ENCODE results near the gene CCDC152. TPM values are rescaled to one million over a fixed set of nuclear protein-coding genes. Genes with fewer than 3 reads are reported as not detected.
A peak's percentile ranks its signal among the peaks of the same experiment; 100 is the strongest.

The CCDC152 gene
- total RNA-seq (2014; rRNA removed; shearing (Covaris generic)) (0.89 and 2.8 TPM in 2 replicates), polyA plus RNA-seq (2016; fragmentation: Nextera tagmentation; extraction: Ambion mirVana) (5.7 and 6.4 TPM in 2 replicates)

GRCh38 chr5:42756606-42757601, at the start of gene CCDC152:
CCDC152 (plus strand) TSS chr5:42756818; CDS start chr5:42759122, 2,304 bp downstream.
- TF ChIP-seq EZH2phosphoT487 (IDR thresholded peaks at IDR 0.05; ENCODE audit: insufficient read depth, low read depth): no peak
- TF ChIP-seq EZH2 (IDR thresholded peaks at IDR 0.05; ENCODE audit: insufficient read depth, poor library complexity, severe bottlenecking): no peak
- WGBS, 2 experiments (ENCODE audit: low coverage in 1 of 2, low lambda C conversion rate in 2 of 2, missing lambda C conversion rate in 2 of 2): 2 to 6% methylated on average over 29 to 35 of the region's 35 CpGs
- in situ Hi-C loops (cut with MboI): loop anchor here (25.0 kb wide), 1 partner anchor 895 kb away; the partner anchor contains the start of gene OXCT1
- Histone ChIP-seq H3K4me2 (ENCODE audit: unreplicated experiment) (peak within 1 kb of the TSS; percentile 97), H3K79me2 (ENCODE audit: insufficient read depth) (no peaks in the 10 kb centered on the region), H4K20me1 (ENCODE audit: insufficient read depth) (no peaks in the 10 kb centered on the region), H3K27me3 (replicated peaks; ENCODE audit: insufficient read depth) (no peaks in the 10 kb centered on the region), H3K4me1 (ENCODE audit: insufficient read depth) (peaks cover 3% of the 10 kb centered on the region; the same call in 1 of the 2 replicates), H3K9me3 (ENCODE audit: low read depth) (no peaks in the 10 kb centered on the region), H3K9me2 (ENCODE audit: insufficient read depth) (no peaks in the 10 kb centered on the region), H3K27ac (no peak within 1 kb of the TSS), H3K9ac (peak within 1 kb of the TSS; percentile 63), H3F3A (ENCODE audit: insufficient read depth) (no peaks in the 10 kb centered on the region), H3K4me3 (peak within 1 kb of the TSS; percentile 87), H2AFZ (peak within 1 kb of the TSS; percentile 99), H3K36me3 (ENCODE audit: low read depth) (no peaks in the 10 kb centered on the region)
- peak; percentile 52 for DNase-seq

- peak; percentile 9 for DNase-seq
- 67 to 72% methylated on average over 3 of the region's 3 CpGs for WGBS, 2 experiments (ENCODE audit: low coverage in 1 of 2, low lambda C conversion rate in 2 of 2, missing lambda C conversion rate in 2 of 2)
- in situ Hi-C loops (cut with MboI): no loop called here
Observed at GRCh38 chr5:42715785-42716184, 40.8 kb upstream of the CCDC152 start.

GRCh38 chr5:42718591-42718990, 38.0 kb upstream of the CCDC152 start:
- TF ChIP-seq EZH2 (IDR thresholded peaks at IDR 0.05; ENCODE audit: insufficient read depth, poor library complexity, severe bottlenecking) (no peak), EZH2phosphoT487 (IDR thresholded peaks at IDR 0.05; ENCODE audit: insufficient read depth, low read depth) (no peak)
- Histone ChIP-seq H3K9me2 (ENCODE audit: insufficient read depth) (peaks cover 3% of the 10 kb centered on the region; the same call in 1 of the 2 replicates), H2AFZ (no peak overlapping the region), H3K4me1 (ENCODE audit: insufficient read depth) (0 out of 2 replicates have a peak, but pooled peaks cover 5% of the 10 kb centered on the region), H3K27me3 (replicated peaks; ENCODE audit: insufficient read depth) (no peaks in the 10 kb centered on the region), H3K9ac (no peak overlapping the region), H3K36me3 (ENCODE audit: low read depth) (no peaks in the 10 kb centered on the region), H3F3A (ENCODE audit: insufficient read depth) (no peaks in the 10 kb centered on the region), H3K27ac (no peak overlapping the region), H4K20me1 (ENCODE audit: insufficient read depth) (no peaks in the 10 kb centered on the region), H3K79me2 (ENCODE audit: insufficient read depth) (no peaks in the 10 kb centered on the region), H3K4me3 (no peak overlapping the region), H3K9me3 (ENCODE audit: low read depth) (no peaks in the 10 kb centered on the region), H3K4me2 (ENCODE audit: unreplicated experiment) (no peak overlapping the region)
- in situ Hi-C loops (cut with MboI): no loop called here
- 93 to 94% methylated on average over 4 of the region's 4 CpGs for WGBS, 2 experiments (ENCODE audit: low coverage in 1 of 2, low lambda C conversion rate in 2 of 2, missing lambda C conversion rate in 2 of 2)
- no peak for DNase-seq

More at GRCh38 chr5:42715785-42716184, 40.8 kb upstream of the CCDC152 start:
- H3K4me2 ChIP-seq (ENCODE audit: unreplicated experiment): no peak overlapping the region
- H3K27ac ChIP-seq: no peak overlapping the region
- H3K9me2 ChIP-seq (ENCODE audit: insufficient read depth): no peaks in the 10 kb centered on the region
- H3K9me3 ChIP-seq (ENCODE audit: low read depth): no peaks in the 10 kb centered on the region
- H3K4me3 ChIP-seq: no peak overlapping the region
- no peak overlapping the region for H2AFZ ChIP-seq
- H4K20me1 ChIP-seq (ENCODE audit: insufficient read depth): no peaks in the 10 kb centered on the region
- no peaks in the 10 kb centered on the region for H3F3A ChIP-seq (ENCODE audit: insufficient read depth)
- H3K9ac ChIP-seq: no peak overlapping the region
- 0 out of 2 replicates have a peak, but pooled peaks cover 5% of the 10 kb centered on the region for H3K4me1 ChIP-seq (ENCODE audit: insufficient read depth)
- no peaks in the 10 kb centered on the region for H3K27me3 ChIP-seq (replicated peaks; ENCODE audit: insufficient read depth)
- H3K36me3 ChIP-seq (ENCODE audit: low read depth): no peaks in the 10 kb centered on the region
- TF ChIP-seq EZH2phosphoT487 (IDR thresholded peaks at IDR 0.05; ENCODE audit: insufficient read depth, low read depth) (no peak), EZH2 (IDR thresholded peaks at IDR 0.05; ENCODE audit: insufficient read depth, poor library complexity, severe bottlenecking) (no peak)
- H3K79me2 ChIP-seq (ENCODE audit: insufficient read depth): no peaks in the 10 kb centered on the region

- Histone ChIP-seq H4K20me1 (ENCODE audit: insufficient read depth) (no peaks in the 10 kb centered on the region), H2AFZ (no peak overlapping the region), H3K79me2 (ENCODE audit: insufficient read depth) (no peaks in the 10 kb centered on the region), H3K36me3 (ENCODE audit: low read depth) (no peaks in the 10 kb centered on the region), H3K9me3 (ENCODE audit: low read depth) (no peaks in the 10 kb centered on the region), H3K4me3 (no peak overlapping the region), H3K4me1 (ENCODE audit: insufficient read depth) (0 out of 2 replicates have a peak, but pooled peaks cover 5% of the 10 kb centered on the region), H3K9me2 (ENCODE audit: insufficient read depth) (peaks cover 3% of the 10 kb centered on the region; the same call in 1 of the 2 replicates), H3K9ac (no peak overlapping the region), H3K27ac (no peak overlapping the region), H3F3A (ENCODE audit: insufficient read depth) (no peaks in the 10 kb centered on the region), H3K27me3 (replicated peaks; ENCODE audit: insufficient read depth) (no peaks in the 10 kb centered on the region), H3K4me2 (ENCODE audit: unreplicated experiment) (no peak overlapping the region)
- DNase-seq: peak; percentile 4
- 73 to 84% methylated on average over 2 of the region's 2 CpGs for WGBS, 2 experiments (ENCODE audit: low coverage in 1 of 2, low lambda C conversion rate in 2 of 2, missing lambda C conversion rate in 2 of 2)
- TF ChIP-seq EZH2phosphoT487 (IDR thresholded peaks at IDR 0.05; ENCODE audit: insufficient read depth, low read depth) (no peak), EZH2 (IDR thresholded peaks at IDR 0.05; ENCODE audit: insufficient read depth, poor library complexity, severe bottlenecking) (no peak)
- in situ Hi-C loops (cut with MboI): no loop called here
Observed at GRCh38 chr5:42719034-42719433, 37.6 kb upstream of the CCDC152 start.

All from GM23248 (cell line).